Left hindlimb (tissue), 1 donor: ENCODE data around the gene ITIH3.
"Not testable (repeated sequence)": the region's sequence is repeated elsewhere in the genome, so short reads cannot be mapped to it uniquely, and the experiment has no call there.

Experiments used
- DNase-seq: peaks from one replicate; pipeline ENCODE4 v3.0.0-alpha.2; 2018

ITIH3 gene, protein sequence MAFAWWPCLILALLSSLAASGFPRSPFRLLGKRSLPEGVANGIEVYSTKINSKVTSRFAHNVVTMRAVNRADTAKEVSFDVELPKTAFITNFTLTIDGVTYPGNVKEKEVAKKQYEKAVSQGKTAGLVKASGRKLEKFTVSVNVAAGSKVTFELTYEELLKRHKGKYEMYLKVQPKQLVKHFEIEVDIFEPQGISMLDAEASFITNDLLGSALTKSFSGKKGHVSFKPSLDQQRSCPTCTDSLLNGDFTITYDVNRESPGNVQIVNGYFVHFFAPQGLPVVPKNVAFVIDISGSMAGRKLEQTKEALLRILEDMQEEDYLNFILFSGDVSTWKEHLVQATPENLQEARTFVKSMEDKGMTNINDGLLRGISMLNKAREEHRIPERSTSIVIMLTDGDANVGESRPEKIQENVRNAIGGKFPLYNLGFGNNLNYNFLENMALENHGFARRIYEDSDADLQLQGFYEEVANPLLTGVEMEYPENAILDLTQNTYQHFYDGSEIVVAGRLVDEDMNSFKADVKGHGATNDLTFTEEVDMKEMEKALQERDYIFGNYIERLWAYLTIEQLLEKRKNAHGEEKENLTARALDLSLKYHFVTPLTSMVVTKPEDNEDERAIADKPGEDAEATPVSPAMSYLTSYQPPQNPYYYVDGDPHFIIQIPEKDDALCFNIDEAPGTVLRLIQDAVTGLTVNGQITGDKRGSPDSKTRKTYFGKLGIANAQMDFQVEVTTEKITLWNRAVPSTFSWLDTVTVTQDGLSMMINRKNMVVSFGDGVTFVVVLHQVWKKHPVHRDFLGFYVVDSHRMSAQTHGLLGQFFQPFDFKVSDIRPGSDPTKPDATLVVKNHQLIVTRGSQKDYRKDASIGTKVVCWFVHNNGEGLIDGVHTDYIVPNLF

DNA sequence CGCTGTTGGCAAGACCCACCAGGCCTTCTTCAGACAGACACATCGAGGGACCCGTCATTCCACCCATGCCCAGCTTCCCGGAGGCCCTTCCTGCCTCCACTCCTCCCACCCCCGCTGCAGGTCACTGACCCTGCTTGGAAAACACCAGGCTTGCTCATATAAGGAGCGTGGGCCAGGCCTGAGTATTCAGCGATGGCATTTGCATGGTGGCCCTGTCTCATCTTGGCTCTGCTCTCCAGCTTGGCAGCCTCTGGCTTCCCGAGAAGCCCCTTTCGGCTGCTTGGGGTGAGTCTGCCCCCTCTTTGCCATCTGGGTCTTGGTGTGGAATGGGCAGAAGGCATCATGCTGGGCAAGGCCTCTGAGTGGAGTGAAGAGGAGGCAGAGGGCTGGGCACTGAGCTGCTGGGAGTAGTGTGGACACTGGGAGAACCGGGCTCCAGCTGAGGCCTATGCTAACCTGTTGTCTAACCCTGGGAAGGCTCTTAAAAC, at the start of gene ITIH3:
TSS of gene ITIH3 (plus strand) at position 185 of the 488 bp plus-strand sequence. CDS start at position 193, 8 bp downstream.
- no peak for DNase-seq

DNA sequence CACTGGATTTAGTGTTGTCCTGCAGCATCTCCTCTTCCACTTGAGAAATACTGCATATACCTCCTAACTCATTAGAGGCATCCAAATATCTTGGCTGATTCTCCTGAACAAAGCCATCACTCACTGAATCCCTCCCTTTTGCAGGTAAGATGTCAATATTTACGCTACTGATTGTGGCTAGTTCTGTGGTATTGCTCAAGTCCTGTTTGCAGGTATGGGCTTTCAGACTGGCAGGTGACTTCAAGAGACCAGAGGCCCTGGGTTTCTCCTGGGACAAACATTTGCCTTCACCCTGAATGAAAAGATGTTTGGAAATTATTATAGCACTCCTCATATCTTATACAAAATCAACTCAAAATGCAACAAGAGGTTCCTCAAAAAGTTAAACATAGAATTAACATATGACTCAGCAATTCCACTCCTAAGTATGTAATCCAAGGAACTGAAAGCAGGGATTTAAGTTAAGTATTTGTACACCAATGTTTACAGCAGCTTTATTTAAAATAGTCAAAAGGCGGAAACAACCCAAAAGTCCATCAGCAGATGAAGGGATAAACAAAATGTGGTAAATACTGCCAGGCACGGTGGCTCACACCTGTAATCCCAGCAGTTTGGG, 42.4 kb upstream of the ITIH3 start:
- DNase-seq: no peak

- no peak for DNase-seq
These were observed 40.2 kb upstream of the ITIH3 start for GRCh38 chr3:52754373-52754772.

- DNase-seq: no peak
These were observed 38.5 kb upstream of the ITIH3 start for GRCh38 chr3:52756141-52756540.

GRCh38 chr3:52763466-52763865, 31.1 kb upstream of the ITIH3 start:
- DNase-seq: no peak

- no peak for DNase-seq
These were observed 24.7 kb upstream of the ITIH3 start for GRCh38 chr3:52769786-52770455.

DNA sequence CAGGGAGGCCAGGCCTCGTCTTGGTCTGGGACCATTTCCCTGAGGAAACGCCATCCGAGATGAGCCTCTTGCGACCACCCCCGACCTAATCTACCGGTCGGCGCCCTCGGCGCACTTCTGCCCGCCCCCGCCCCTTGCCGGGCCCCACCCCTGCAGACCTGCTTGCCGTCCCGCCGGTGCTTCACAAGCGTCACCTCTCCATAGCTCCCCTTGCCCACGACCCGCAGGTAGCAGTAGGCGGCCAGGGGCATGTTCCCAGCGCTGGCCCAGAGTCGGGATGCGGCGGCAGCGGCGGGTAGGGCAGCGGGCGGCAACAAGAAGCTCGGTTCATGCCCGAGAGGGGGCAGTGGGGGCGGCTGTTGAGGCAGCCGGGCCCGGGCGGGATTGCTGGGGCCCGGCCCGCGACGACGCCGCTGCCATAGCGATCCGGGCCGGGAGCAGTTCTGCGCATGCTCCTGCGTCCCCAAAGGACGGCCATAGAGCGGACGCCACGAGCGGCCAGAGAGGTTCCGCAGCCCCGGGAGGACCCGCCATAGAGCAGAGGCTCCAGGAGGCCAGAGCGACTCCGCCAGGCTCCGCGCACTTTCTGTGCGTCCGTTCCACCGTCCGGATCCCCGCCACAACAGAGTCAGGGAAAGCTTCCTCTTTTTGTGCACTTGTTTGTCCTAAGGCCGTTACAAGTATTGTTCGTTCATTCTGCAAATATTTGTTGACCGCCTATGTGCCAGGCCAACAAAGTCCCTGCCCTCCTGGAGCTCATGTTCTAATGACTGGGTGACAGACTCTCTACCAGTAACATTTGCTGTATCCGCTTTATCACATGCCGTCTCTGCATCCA, 23.9 kb upstream of the ITIH3 start, which contains the start of gene NEK4:
TSS of gene NEK4 (minus strand) at position 445 of the 838 bp plus-strand sequence. CDS start at position 251, 194 bp downstream.
- DNase-seq: peak; percentile 94

- no peak for DNase-seq
These were observed 23.3 kb upstream of the ITIH3 start for GRCh38 chr3:52771334-52771681.

GRCh38 chr3:52771702-52772101, 22.9 kb upstream of the ITIH3 start:
- DNase-seq: no peak

DNA sequence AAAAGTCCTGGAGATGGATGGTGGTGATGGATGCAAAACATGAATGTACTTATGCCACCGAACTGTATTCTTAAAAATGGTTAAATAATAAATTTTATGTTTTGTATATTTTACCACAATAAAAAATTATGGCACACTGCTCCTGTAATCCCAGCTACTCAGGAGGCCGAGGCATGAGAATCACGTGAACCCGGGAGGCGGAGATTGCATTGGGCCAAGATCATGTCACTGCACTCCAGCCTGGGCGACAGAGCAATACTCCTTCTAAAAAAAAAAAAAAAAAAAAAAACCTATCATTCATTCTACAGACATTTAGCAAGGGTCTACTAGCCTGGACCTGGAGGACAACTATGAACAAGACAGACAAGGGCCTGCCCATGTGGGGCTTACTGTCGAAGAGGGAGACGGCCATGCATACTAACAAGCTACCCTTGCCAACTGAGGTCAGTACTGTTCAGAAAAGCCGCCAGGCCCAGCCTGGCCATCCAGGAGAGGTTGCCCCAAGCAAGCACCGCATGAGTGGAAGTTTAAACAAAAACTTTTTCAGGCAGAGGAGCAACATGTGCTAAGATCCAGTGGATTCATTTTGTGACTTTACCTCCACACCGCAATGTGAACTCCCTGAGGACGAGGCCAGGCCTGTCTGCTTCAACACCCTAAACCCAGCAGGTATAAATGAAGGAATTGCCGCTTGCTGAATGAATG, 21.1 kb upstream of the ITIH3 start:
- DNase-seq: no peak

DNA sequence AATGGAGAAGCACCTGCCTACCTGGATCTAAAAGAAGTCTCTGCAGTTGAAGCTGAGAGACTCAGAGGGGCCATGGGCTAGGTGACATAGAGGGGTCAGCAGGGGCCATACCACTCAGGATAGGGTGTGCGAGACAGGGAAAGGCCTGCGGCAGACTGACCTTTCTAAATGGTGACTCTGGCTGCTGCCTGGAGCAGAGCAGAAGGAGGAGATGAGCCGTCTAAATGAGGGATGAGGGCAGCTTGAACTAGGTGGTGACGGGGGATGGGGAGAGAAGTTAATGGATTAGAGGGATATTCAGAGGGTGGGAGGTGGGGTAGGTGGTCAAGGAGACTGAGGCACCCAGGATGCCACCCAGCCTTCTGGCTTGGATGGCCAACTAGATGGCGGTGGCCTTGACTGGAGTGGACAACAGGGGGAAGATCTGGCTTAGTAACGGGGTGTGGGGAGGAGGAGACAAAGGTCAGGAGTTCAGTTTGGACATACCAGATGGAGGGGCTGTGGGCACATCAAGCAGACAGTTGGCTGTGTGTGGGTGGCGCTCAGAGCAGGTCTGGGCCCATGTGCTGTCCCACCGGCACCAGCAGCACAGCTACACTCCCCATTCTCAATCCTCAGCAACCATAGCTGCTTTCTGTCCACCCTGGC, 20.4 kb upstream of the ITIH3 start:
- DNase-seq: no peak

DNA sequence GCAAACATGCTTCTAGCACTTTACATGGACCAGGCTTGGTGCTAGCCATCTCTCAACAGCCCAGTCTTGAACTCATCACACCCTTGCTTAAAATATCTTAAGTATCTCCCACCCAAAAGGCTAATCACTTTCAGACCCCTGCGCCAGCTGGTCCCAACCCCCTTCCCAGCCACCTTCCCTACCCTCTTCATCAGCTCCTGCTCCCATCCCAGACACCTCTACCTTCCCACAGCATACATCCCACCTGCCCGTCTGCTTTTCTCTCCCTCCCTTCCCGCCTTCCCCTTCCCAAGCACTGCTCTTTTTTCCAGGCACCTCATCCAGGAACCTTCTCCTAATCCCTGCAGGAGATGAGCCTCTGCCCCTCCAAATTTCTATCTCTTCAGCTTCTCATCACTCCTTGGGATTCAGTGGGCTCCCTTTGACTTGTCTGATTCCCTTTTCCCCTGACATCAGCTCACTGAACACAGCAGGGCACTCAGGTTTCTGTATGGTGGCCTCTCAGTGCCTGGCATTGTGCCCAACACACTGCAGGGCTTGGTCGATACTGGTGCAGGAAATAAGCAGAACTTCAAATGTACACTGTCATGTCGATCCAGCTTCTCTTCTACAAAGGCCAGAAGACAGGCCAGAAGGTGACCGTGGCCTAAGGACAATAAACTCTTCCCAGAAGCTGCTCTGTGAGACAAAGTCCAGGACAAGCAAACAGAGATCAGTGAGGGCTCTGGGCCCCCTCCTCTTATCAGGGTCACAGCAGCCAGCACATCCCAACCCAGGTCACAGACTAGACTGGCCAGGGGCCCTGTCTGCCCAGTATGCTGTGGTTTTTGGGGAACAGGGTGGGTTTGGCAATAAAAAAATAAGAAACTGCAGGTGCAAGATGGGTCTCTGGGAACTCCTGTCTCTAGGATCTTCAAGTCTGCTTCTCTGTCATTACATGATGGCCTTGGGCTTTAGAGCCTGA, 19.4 kb upstream of the ITIH3 start:
- DNase-seq: no peak

GRCh38 chr3:52775877-52776276, 18.7 kb upstream of the ITIH3 start:
- no peak for DNase-seq

- DNase-seq: not testable (repeated sequence)
These were observed 18.1 kb upstream of the ITIH3 start for GRCh38 chr3:52776486-52776885.

GRCh38 chr3:52777127-52777958, 17.3 kb upstream of the ITIH3 start, which contains the start of gene ITIH1:
Gene ITIH1 (plus strand): TSS chr3:52777599. CDS start chr3:52777616, 17 bp downstream.
- no peak for DNase-seq

DNA sequence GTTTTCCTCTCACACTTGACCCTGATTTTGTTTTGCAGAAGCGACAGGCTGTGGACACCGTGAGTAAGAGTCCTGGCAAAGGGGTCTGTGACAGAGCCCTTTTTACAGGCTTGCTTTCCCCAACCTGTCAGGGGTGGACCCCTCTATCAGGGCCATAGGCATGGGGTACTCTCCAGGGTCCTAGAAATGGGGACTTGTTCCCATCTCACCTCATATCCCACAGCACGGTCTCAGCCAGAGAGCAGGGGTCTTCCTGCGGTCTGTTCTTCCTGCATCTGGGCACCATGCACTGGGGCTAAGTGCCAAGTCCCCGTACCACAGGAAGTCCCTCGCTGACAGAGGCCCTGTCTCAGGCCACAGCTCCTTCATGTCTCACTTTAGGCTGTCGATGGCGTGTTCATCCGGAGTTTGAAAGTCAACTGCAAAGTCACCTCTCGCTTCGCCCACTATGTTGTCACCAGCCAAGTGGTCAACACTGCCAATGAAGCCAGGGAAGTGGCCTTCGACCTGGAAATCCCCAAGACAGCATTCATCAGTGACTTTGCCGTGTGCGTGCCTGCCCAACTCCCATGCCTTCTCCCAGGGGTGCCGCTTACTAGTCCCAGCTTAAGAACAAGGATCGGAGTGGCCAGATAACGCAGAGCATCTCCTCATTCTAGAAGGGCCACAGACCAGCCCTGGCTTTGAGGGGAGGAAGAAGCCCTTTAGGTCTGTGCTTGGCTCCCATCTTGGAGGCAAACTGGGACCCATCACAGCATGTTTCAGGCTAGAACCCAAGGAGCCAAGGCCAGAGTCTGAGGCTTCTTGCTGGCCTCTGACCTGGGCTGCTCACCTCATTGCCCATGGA, 16.4 kb upstream of the ITIH3 start:
- no peak for DNase-seq
